CD14-positive monocyte (primary cell): ENCODE results near the gene LARP1B. TPM values are rescaled to one million over a fixed set of nuclear protein-coding genes. Genes with fewer than 3 reads are reported as not detected.
"Not testable (repeated sequence)": the region's sequence is repeated elsewhere in the genome, so short reads cannot be mapped to it uniquely, and the experiment has no call there.

Experiments
- DNase-seq, 3 donors: peaks; one replicate each; pipeline ENCODE4 v3.0.0-alpha.2; 2011 to 2022
- H2AFZ ChIP-seq: 2 replicates; pipeline ENCODE4 v1.6.0; 2012; ENCODE audit warnings: mild to moderate bottlenecking, low read depth, low read length, inconsistent platforms; ENCODE audit not compliant: insufficient read depth, poor library complexity, severe bottlenecking
- H3K27ac ChIP-seq, 2 donors: 1 replicate in 1 of 2; 2 replicates in 1 of 2; pipeline ENCODE4 v1.5.1; 2012 to 2013; ENCODE audit warnings: low read length in 2 of 2, control low read depth in 1 of 2, inconsistent platforms in 1 of 2, low read depth in 1 of 2, mild to moderate bottlenecking in 1 of 2
- H3K27me3 ChIP-seq, 2 donors: one replicate each; pipeline versions ENCODE4 v1.6.0 to v1.6.1; 2011 to 2013; ENCODE audit warnings: low read length in 2 of 2; ENCODE audit not compliant: control insufficient read depth in 2 of 2, insufficient read depth in 2 of 2
- H3K36me3 ChIP-seq, 2 donors: replicated peaks in 1 of 2; 1 replicate in 1 of 2; 2 replicates in 1 of 2; pipeline versions ENCODE4 v1.5.1 to v1.6.1; 2012 to 2013; ENCODE audit warnings: low read length in 2 of 2, control low read depth in 1 of 2, inconsistent platforms in 1 of 2, mild to moderate bottlenecking in 1 of 2; ENCODE audit not compliant: insufficient read depth in 2 of 2, control insufficient read depth in 1 of 2
- H3K4me1 ChIP-seq, 2 donors: 1 replicate in 1 of 2; 2 replicates in 1 of 2; pipeline versions ENCODE4 v1.5.1 to v1.6.1; 2012 to 2013; ENCODE audit warnings: low read length in 2 of 2, control low read depth in 1 of 2, inconsistent platforms in 1 of 2, mild to moderate bottlenecking in 1 of 2, moderate library complexity in 1 of 2; ENCODE audit not compliant: insufficient read depth in 2 of 2, control insufficient read depth in 1 of 2
- H3K4me2 ChIP-seq: replicated peaks from 2 replicates; pipeline ENCODE3; 2012; ENCODE audit warnings: low read length, moderate library complexity, mild to moderate bottlenecking; ENCODE audit not compliant: poor library complexity, severe bottlenecking; ENCODE audit errors: extremely low read depth
- H3K4me3 ChIP-seq, 3 experiments: fragments of 200-600 bp in 1 of 3; sonication (generic) in 1 of 3; replicated peaks in 1 of 3; 1 replicate in 2 of 3; 2 replicates in 1 of 3; pipeline ENCODE4 v1.5.1; 2011 to 2013; ENCODE audit warnings: low read length in 3 of 3, mild to moderate bottlenecking in 3 of 3, control low read depth in 2 of 3, low read depth in 2 of 3, inconsistent platforms in 1 of 3, moderate library complexity in 1 of 3
- H3K79me2 ChIP-seq: 2 replicates; pipeline ENCODE4 v1.6.0; 2012; ENCODE audit warnings: mild to moderate bottlenecking, control low read depth, inconsistent platforms, low read length, moderate library complexity; ENCODE audit not compliant: insufficient read depth
- H3K9ac ChIP-seq: 2 replicates; pipeline ENCODE4 v1.6.0; 2017; ENCODE audit warnings: low read length, mild to moderate bottlenecking; ENCODE audit not compliant: insufficient read depth, poor library complexity, severe bottlenecking
- H3K9me3 ChIP-seq, 2 donors: replicated peaks in 1 of 2; 1 replicate in 1 of 2; 2 replicates in 1 of 2; pipeline versions ENCODE4 v1.5.1 to v1.6.1; 2012 to 2013; ENCODE audit warnings: low read length in 2 of 2, control low read depth in 1 of 2; ENCODE audit not compliant: control insufficient read depth in 1 of 2, insufficient read depth in 1 of 2
- H4K20me1 ChIP-seq: 2 replicates; pipeline ENCODE4 v1.6.0; 2012; ENCODE audit warnings: mild to moderate bottlenecking, low read length, control low read depth, moderate library complexity; ENCODE audit not compliant: insufficient read depth
- H3K27ac Mint-ChIP-seq, 7 donors: one replicate each; pipeline ENCODE4 v1.8.0; 2020; ENCODE audit warnings: mild to moderate bottlenecking in 7 of 7, mixed read lengths in 7 of 7, moderate library complexity in 6 of 7, inconsistent platforms in 2 of 7
- H3K27me3 Mint-ChIP-seq, 3 donors: one replicate each; pipeline ENCODE4 v1.8.0; 2021 to 2022; ENCODE audit warnings: low read depth in 3 of 3, mild to moderate bottlenecking in 3 of 3, mixed read lengths in 3 of 3, moderate library complexity in 3 of 3, inconsistent platforms in 1 of 3
- H3K36me3 Mint-ChIP-seq, 2 donors: one replicate each; pipeline ENCODE4 v1.8.0; 2020; ENCODE audit warnings: mixed read lengths in 2 of 2, inconsistent platforms in 1 of 2, mild to moderate bottlenecking in 1 of 2
- H3K4me1 Mint-ChIP-seq: one replicate; pipeline ENCODE4 v1.8.0; 2020; ENCODE audit warnings: mild to moderate bottlenecking, mixed read lengths
- H3K4me3 Mint-ChIP-seq, 2 donors: one replicate each; pipeline ENCODE4 v1.8.0; 2020; ENCODE audit warnings: mild to moderate bottlenecking in 2 of 2, mixed read lengths in 2 of 2, moderate library complexity in 1 of 2
- H3K9me3 Mint-ChIP-seq, 7 donors: one replicate each; pipeline ENCODE4 v1.8.0; 2020 to 2022; ENCODE audit warnings: mixed read lengths in 7 of 7, mild to moderate bottlenecking in 6 of 7, moderate library complexity in 6 of 7, inconsistent platforms in 2 of 7
- WGBS: methylation state at CpG from one replicate; pipeline ENCODE4 v1.1.5; 2013; ENCODE audit warnings: missing lambda C conversion rate; ENCODE audit not compliant: insufficient coverage; 5-methylcytosine and 5-hydroxymethylcytosine counted together
- intact Hi-C, 2 donors: fragments of 100-400 bp; cut with micrococcal nuclease; formaldehyde crosslinking; loops; one replicate each; pipeline versions ENCODE4 v1.15.0 to v1.15.1; 2023
- polyA plus RNA-seq, 3 donors: library from polyadenylated mRNA; depleted of rRNA in 1 of 3; unstranded in 2 of 3; stranded (reverse) in 1 of 3; fragments of 300-500 nt in 2 of 3; fragments of >200 nt in 1 of 3; fragmentation: Illumina TruSeq in 2 of 3; gene quantifications; 1 replicate in 2 of 3; 2 replicates in 1 of 3; pipeline ENCODE4 v1.2.3, GENCODE V29; 2012 to 2021
- TF ChIP-seq, protein P1 (sequence below): fragments of 200-600 bp; IDR thresholded peaks from one replicate; pipeline ENCODE4 v1.8.0; 2022; ENCODE audit warnings: antibody characterized with exemption, mild to moderate bottlenecking

The LARP1B gene
- polyA plus RNA-seq, 3 donors: 3.0 to 5.7 (median 3.7) TPM

DNA sequence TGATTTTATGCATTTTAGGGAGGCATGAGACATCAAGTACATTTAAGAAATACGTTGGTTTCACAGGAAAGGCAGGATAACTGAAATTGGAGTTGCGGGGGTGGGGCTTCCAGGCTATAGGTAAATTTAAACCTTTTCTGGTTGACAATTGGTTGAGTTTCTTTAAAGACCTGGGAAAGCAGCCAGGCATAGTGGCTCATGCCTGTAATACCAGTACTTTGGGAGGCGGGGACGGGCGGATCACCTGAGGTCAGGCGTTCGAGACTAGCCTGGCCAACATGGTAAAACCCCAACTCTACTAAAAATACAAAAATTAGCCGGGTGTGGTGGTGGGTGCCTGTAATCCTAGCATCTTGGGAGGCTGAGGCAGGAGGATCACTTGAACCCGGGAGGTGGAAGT lies 6.2 kb upstream of the LARP1B start:
- not testable (repeated sequence) for H3K36me3 Mint-ChIP-seq, H3K27me3 ChIP-seq, H3K4me1 ChIP-seq, H3K27ac ChIP-seq, H3K4me3 ChIP-seq, H3K36me3 ChIP-seq, H3K27me3 Mint-ChIP-seq, DNase-seq, H3K4me1 Mint-ChIP-seq, H3K4me2 ChIP-seq, H3K79me2 ChIP-seq, H3K9ac ChIP-seq, H3K9me3 ChIP-seq, H2AFZ ChIP-seq, H3K4me3 Mint-ChIP-seq, H3K9me3 Mint-ChIP-seq, H4K20me1 ChIP-seq
- intact Hi-C loops: loop anchor here in 1 of 2 donors (10.0 kb wide), 1 partner anchor 170 kb away; the partner anchor contains the start of gene PLK4
- peak overlapping the region in 1 of 7 donors; percentile 46 for H3K27ac Mint-ChIP-seq
- WGBS: 86% methylated on average over 3 of the region's 9 CpGs

DNA sequence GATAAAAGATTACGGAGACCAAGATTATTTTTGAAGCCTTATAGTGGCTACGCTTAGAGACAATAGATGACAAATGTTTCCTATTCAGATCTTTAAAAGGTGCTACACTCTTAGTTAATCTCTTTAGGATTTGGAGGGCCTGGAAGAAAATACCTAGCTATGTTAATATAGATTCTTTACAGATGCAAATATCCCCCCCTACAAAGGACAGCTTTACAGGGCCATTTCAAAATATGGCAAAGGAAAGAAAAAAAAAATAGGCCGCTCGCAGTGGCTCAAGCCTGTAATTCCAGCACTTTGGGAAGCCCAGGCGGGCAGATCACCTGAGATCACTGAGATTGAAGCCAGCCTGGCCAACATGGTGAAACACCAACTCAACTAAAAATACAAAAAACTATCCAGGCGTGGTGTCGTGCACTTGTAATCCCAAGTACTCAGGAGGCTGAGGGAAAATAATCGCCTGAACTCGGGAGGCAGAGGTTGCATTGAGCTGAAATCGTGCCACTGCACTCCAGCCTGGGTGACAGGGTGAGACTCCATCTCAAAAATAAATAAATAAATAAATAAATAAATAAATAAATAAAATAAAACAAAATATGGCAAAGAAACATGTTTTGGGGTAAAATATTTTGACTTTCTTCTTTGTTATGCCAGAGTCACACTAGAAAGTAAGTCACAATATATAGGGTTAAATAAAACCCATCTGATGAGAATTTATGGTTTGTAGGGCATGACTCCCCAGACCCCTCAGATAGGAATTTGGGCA lies 5.5 kb upstream of the LARP1B start:
- H3K4me1 Mint-ChIP-seq, H3K36me3 Mint-ChIP-seq, H3K4me1 ChIP-seq, H3K27ac ChIP-seq, H2AFZ ChIP-seq, H3K27me3 ChIP-seq, H3K36me3 ChIP-seq, H4K20me1 ChIP-seq, H3K9me3 ChIP-seq, H3K4me2 ChIP-seq, DNase-seq, H3K4me3 ChIP-seq, H3K9me3 Mint-ChIP-seq, H3K27me3 Mint-ChIP-seq, H3K9ac ChIP-seq, H3K4me3 Mint-ChIP-seq, H3K79me2 ChIP-seq: not testable (repeated sequence)
- peak overlapping the region in 1 of 7 donors; percentile 61 for H3K27ac Mint-ChIP-seq
- WGBS: 100% methylated on average over 3 of the region's 10 CpGs
- intact Hi-C loops: loop anchor here in 1 of 2 donors (10.0 kb wide), 1 partner anchor 171 kb away; the partner anchor contains the start of gene PLK4

DNA sequence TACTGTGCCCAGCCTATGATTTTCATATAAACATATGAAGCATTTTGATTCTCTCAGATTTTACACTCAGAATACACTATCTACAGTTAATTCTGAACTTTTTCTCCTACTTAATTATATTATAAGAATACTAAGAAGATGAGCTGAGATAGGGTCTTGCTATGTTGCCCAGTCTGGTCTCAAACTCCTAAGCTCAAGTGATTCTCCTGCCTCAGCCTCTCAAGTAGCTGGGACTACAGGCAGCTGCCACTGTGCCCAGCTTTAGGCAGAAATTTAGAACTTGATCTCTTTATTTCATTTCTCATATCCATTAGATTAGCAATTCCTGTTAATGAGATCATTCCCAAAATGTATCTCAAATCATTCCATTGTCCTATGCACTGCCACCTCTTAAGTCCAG lies 4.7 kb upstream of the LARP1B start:
- Mint-ChIP-seq H3K27ac (no peak overlapping the region), H3K9me3 (peaks cover 0 to 4% (median 0%) of the 10 kb centered on the region in 7 donors), H3K4me1 (peaks cover 6% of the 10 kb centered on the region), H3K27me3 (no peaks in the 10 kb centered on the region), H3K36me3 (no peaks in the 10 kb centered on the region), H3K4me3 (no peak overlapping the region)
- Histone ChIP-seq H3K27ac (no peak overlapping the region), H3K4me1 (peaks cover 0 to 10% of the 10 kb centered on the region in 2 donors), H3K9ac (no peak overlapping the region), H2AFZ (no peak overlapping the region), H3K9me3 (no peaks in the 10 kb centered on the region), H3K36me3 (no peaks in the 10 kb centered on the region), H3K79me2 (no peaks in the 10 kb centered on the region), H3K4me2 (no peak overlapping the region), H4K20me1 (no peaks in the 10 kb centered on the region), H3K27me3 (no peaks in the 10 kb centered on the region), H3K4me3 (no peak overlapping the region)
- intact Hi-C loops: loop anchor here in 1 of 2 donors (10.0 kb wide), 1 partner anchor 172 kb away; the partner anchor contains the start of gene PLK4
- no peak for DNase-seq
- TF ChIP-seq, protein P1, sequence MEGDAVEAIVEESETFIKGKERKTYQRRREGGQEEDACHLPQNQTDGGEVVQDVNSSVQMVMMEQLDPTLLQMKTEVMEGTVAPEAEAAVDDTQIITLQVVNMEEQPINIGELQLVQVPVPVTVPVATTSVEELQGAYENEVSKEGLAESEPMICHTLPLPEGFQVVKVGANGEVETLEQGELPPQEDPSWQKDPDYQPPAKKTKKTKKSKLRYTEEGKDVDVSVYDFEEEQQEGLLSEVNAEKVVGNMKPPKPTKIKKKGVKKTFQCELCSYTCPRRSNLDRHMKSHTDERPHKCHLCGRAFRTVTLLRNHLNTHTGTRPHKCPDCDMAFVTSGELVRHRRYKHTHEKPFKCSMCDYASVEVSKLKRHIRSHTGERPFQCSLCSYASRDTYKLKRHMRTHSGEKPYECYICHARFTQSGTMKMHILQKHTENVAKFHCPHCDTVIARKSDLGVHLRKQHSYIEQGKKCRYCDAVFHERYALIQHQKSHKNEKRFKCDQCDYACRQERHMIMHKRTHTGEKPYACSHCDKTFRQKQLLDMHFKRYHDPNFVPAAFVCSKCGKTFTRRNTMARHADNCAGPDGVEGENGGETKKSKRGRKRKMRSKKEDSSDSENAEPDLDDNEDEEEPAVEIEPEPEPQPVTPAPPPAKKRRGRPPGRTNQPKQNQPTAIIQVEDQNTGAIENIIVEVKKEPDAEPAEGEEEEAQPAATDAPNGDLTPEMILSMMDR: no peak
